Loucy (cell line): ENCODE results near the gene CLMN.

Experiments used
- H2AFZ ChIP-seq: fragments of 200-600 bp; sonication (generic); 2 replicates; pipeline ENCODE4 v1.6.0; 2016; ENCODE audit warnings: antibody characterized with exemption, mild to moderate bottlenecking, low read length, moderate library complexity
- H3F3A ChIP-seq: fragments of 200-600 bp; 2 replicates; pipeline ENCODE4 v1.6.0; 2016; ENCODE audit warnings: antibody characterized with exemption, low read depth, mild to moderate bottlenecking
- H3K27me3 ChIP-seq: fragments of 200-600 bp; sonication (generic); 2 replicates; pipeline ENCODE4 v1.6.1; 2014; ENCODE audit warnings: low read length, mild to moderate bottlenecking; ENCODE audit not compliant: insufficient read depth, poor library complexity, severe bottlenecking
- H3K36me3 ChIP-seq: fragments of 200-600 bp; sonication (generic); 2 replicates; pipeline ENCODE4 v1.6.1; 2016; ENCODE audit warnings: low read length; ENCODE audit not compliant: insufficient read depth
- H3K4me1 ChIP-seq: fragments of 200-600 bp; sonication (generic); 2 replicates; pipeline ENCODE4 v1.5.1; 2014; ENCODE audit warnings: low read length, mild to moderate bottlenecking; ENCODE audit not compliant: insufficient read depth, poor library complexity, severe bottlenecking
- H3K4me2 ChIP-seq: fragments of 200-600 bp; sonication (generic); 2 replicates; pipeline ENCODE4 v1.6.0; 2014; ENCODE audit warnings: antibody characterized with exemption, low read length, low read depth, mild to moderate bottlenecking; ENCODE audit not compliant: poor library complexity, severe bottlenecking
- H3K4me3 ChIP-seq: fragments of 200-600 bp; sonication (generic); 2 replicates; pipeline ENCODE4 v1.5.1; 2014; ENCODE audit warnings: low read length, mild to moderate bottlenecking, mixed read lengths; ENCODE audit not compliant: poor library complexity, severe bottlenecking
- H3K79me2 ChIP-seq: fragments of 200-600 bp; sonication (generic); 2 replicates; pipeline ENCODE4 v1.6.1; 2014; ENCODE audit warnings: low read length; ENCODE audit not compliant: insufficient read depth
- H3K9ac ChIP-seq: fragments of 200-600 bp; sonication (generic); 2 replicates; pipeline ENCODE4 v1.6.0; 2014; ENCODE audit warnings: mild to moderate bottlenecking, low read depth, low read length, moderate library complexity; ENCODE audit not compliant: poor library complexity, severe bottlenecking
- H3K9me2 ChIP-seq: fragments of 200-600 bp; sonication (generic); replicated peaks from 2 replicates; pipeline ENCODE4 v1.6.1; 2016; ENCODE audit warnings: low read depth, low read length, mixed read lengths
- H3K9me3 ChIP-seq: fragments of 200-600 bp; sonication (generic); 2 replicates; pipeline ENCODE4 v1.6.1; 2014; ENCODE audit warnings: mild to moderate bottlenecking, antibody characterized with exemption, low read length, low read depth; ENCODE audit not compliant: insufficient read depth
- H4K20me1 ChIP-seq: fragments of 200-600 bp; sonication (generic); 2 replicates; pipeline ENCODE4 v1.6.0; 2014; ENCODE audit warnings: antibody characterized with exemption, low read length, mild to moderate bottlenecking; ENCODE audit not compliant: insufficient read depth, poor library complexity, severe bottlenecking
- EZH2phosphoT487 ChIP-seq: fragments of 200-600 bp; IDR thresholded peaks from 2 replicates; pipeline ENCODE4 v1.6.1; 2018; ENCODE audit warnings: antibody characterized with exemption, mild to moderate bottlenecking, moderate library complexity, borderline replicate concordance
- TF ChIP-seq, protein P1 (sequence below): fragments of 200-600 bp; sonication (generic); conservative IDR thresholded peaks from 2 replicates; pipeline ENCODE4 v1.5.1; 2014; ENCODE audit warnings: mild to moderate bottlenecking, antibody characterized with exemption, low read length

The CLMN gene

DNA sequence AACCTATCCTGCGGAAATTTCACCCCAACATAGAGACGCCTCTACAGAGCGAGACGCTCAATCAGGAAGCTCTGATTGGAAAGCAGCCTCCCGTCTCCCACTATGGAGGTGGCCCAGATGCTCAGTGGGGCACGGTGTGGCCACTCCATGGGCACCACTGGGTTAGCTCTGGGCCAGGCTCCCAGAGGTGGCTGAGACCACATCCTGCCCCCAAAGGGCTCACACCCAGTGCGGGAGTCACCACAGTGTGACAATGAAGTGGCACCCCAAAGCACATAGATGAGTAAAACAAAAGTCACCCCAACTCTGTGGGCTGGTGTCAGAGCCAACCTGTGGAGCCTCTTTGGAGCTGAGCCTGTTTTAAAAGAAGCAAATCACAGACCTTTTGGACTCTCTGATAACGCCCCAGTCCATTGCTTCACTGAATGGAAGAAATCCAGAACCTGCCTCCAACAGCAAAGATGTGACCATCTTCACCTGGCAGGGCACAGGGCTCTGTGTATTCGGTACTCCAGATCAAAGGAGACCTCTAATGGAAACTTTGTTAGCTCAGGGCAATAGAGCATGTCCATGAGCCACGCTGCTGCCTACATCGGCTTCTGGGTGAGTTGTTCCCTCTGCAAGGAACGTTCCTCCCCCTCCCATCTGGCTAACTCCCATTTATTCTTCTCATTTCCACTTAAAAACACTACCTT is 19.6 kb downstream of the CLMN start:
- H3K9me2 ChIP-seq = no peaks in the 10 kb centered on the region
- no peak overlapping the region for H3K4me3 ChIP-seq
- H3F3A ChIP-seq = no peaks in the 10 kb centered on the region
- no peak overlapping the region for H2AFZ ChIP-seq
- no peaks in the 10 kb centered on the region for H4K20me1 ChIP-seq
- no peaks in the 10 kb centered on the region for H3K9me3 ChIP-seq
- H3K9ac ChIP-seq = no peak overlapping the region
- no peak overlapping the region for H3K4me2 ChIP-seq
- no peak for TF ChIP-seq EZH2phosphoT487
- TF ChIP-seq, protein P1, sequence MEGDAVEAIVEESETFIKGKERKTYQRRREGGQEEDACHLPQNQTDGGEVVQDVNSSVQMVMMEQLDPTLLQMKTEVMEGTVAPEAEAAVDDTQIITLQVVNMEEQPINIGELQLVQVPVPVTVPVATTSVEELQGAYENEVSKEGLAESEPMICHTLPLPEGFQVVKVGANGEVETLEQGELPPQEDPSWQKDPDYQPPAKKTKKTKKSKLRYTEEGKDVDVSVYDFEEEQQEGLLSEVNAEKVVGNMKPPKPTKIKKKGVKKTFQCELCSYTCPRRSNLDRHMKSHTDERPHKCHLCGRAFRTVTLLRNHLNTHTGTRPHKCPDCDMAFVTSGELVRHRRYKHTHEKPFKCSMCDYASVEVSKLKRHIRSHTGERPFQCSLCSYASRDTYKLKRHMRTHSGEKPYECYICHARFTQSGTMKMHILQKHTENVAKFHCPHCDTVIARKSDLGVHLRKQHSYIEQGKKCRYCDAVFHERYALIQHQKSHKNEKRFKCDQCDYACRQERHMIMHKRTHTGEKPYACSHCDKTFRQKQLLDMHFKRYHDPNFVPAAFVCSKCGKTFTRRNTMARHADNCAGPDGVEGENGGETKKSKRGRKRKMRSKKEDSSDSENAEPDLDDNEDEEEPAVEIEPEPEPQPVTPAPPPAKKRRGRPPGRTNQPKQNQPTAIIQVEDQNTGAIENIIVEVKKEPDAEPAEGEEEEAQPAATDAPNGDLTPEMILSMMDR = no peak
- H3K4me1 ChIP-seq = no peaks in the 10 kb centered on the region
- H3K36me3 ChIP-seq = no peaks in the 10 kb centered on the region
- no peaks in the 10 kb centered on the region for H3K27me3 ChIP-seq
- H3K79me2 ChIP-seq = no peaks in the 10 kb centered on the region

DNA sequence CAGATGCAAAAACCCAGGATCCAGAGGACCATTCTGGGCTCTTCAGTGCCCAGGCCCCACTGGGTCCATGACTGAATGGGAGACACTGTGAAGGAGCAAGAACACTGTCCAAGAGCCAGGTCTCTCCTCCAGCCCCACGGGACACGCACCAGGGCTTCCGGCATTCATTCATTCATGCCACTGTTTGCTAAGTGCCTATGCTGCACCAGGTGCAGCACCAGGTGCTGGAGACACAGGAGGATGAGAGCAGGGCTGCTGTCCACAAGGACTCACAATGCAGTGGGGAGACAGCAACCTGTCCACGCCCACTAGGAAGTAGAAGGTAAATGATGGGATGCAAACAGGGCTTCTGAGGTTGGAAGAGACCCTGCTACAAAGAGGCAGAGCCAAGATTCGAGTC is 20.4 kb downstream of the CLMN start:
- H3K9me2 ChIP-seq = no peaks in the 10 kb centered on the region

DNA sequence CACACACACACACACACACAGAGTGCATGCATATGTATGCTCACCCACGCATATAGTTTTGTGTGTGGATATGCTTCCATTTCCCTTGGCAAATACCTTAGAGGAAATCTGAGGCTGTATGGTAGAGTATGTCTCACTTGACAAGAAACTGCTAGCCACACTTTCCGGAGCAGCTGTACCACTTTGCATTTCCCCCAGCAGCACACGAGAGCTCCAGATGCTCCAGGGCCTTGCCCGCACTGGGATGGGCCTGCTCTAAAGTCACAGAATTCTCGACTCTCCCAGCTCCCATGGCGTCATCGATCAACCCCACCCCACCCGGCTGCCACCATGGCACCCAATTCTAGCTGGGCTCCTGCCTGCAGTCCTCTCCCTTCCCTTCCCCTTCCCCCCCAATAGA is 21.9 kb downstream of the CLMN start:
- TF ChIP-seq, protein P1 = no peak
- TF ChIP-seq EZH2phosphoT487 = no peak
- Histone ChIP-seq H2AFZ (no peak overlapping the region), H4K20me1 (no peaks in the 10 kb centered on the region), H3K9me3 (no peaks in the 10 kb centered on the region), H3K9me2 (no peaks in the 10 kb centered on the region), H3K36me3 (no peaks in the 10 kb centered on the region), H3K4me2 (no peak overlapping the region), H3K4me3 (no peak overlapping the region), H3K4me1 (no peaks in the 10 kb centered on the region), H3K27me3 (no peaks in the 10 kb centered on the region), H3K79me2 (no peaks in the 10 kb centered on the region), H3K9ac (no peak overlapping the region), H3F3A (no peaks in the 10 kb centered on the region)

More for the DNA sequence above, 20.4 kb downstream of the CLMN start:
- Histone ChIP-seq H3K4me3 (no peak overlapping the region), H4K20me1 (no peaks in the 10 kb centered on the region), H3K9me3 (no peaks in the 10 kb centered on the region), H3K4me2 (no peak overlapping the region), H2AFZ (no peak overlapping the region), H3K9ac (no peak overlapping the region), H3K79me2 (no peaks in the 10 kb centered on the region), H3K27me3 (no peaks in the 10 kb centered on the region), H3K36me3 (no peaks in the 10 kb centered on the region), H3F3A (no peaks in the 10 kb centered on the region), H3K4me1 (no peaks in the 10 kb centered on the region)
- TF ChIP-seq, protein P1 = no peak
- no peak for TF ChIP-seq EZH2phosphoT487
